GM19193 (cell line): ENCODE results near the gene AFF3.

ENCODE experiments used
- POLR2A ChIP-seq: IDR thresholded peaks from 4 replicates; pipeline ENCODE4 v1.6.1; 2011; ENCODE audit not compliant: insufficient read depth, insufficient read length; ENCODE audit errors: extremely low read depth

The AFF3 gene

DNA sequence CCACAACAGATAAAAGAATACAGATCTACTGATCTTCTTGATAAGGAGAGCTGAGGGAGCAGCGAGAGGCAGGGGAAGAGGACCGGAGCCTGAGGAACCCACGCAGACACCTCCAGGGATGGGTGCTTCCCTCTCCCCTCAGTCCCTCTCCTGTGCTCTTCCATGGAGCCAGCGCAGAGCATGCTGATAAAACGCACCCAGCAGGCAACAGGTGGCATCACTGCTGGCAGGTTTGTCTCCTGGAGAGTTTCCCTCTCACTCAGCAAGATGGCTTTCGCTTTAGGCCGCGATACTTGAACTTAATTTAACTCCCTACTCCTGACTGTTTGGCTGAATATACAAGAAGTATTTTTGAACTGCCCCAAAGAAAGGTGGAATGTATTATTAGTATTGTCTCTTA, 489.5 kb downstream of the AFF3 start:
- TF ChIP-seq POLR2A: no peak

GRCh38 chr2:99651930-99652670, 490.3 kb downstream of the AFF3 start:
- no peak for TF ChIP-seq POLR2A

DNA sequence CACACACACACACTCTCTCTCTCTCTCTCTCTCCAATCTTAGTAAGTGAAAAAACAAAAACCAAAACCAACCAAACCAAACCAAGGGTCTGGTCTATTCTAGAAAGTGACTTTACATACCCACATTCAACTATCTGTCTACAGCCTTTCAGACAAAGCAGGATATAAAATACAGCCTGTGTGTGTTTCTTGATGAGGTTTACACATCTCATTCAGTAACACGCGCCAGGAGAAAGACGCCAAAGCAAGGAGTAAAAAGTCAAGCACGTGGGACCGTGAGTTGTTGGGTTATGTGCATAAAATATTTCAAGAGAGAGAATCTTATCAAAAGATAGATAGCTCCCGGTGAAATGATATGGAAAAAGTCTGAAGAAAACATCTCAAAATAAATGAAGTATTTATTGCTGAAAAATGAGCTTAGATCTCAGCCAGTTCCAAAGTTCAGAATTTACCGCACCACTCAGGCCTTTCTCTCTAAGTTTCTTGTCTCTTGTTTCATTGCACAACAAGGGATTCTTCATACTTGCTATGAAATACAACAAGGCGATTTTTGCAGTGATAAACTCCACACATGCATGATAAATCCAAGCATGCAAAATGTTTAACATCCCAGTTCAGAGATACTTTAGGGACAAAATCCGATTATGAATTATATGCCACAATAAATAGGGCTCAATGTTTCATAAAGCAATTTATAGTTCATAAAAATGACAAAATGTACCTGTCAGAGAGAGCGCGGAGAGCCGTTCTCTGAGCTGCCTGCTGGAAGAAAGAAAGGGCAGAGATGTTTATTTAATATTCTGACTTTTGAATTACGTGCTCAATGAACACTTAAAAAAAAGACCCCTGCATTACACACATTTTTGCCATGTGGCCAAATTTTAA, 493.2 kb downstream of the AFF3 start:
- TF ChIP-seq POLR2A: no peak

- TF ChIP-seq POLR2A: no peak
These were observed 494.1 kb downstream of the AFF3 start for GRCh38 chr2:99648178-99648844.

DNA sequence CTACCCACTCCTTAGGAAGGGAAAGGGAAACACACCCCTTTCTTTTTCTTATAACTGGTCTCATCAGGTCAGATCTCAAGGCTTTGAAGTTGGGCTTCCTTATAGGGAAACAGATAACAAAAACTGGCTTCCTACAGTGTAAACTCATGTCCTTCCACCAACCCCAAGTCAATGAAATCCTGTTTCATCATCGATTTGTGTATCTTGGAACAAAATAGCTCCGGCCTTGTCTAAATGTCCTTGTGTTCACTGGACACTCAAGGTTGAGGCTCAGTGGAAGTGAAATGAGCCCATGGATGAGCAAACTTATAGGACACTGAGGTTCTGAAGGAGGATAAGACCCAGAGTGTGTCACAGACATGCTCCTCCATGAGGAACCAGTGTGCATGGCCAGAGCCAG, 496.4 kb downstream of the AFF3 start:
- no peak for TF ChIP-seq POLR2A

GRCh38 chr2:99644419-99644787, 498.0 kb downstream of the AFF3 start:
- no peak for TF ChIP-seq POLR2A

- no peak for TF ChIP-seq POLR2A
These were observed 498.5 kb downstream of the AFF3 start for GRCh38 chr2:99643787-99644418.

GRCh38 chr2:99641999-99642398, 500.4 kb downstream of the AFF3 start:
- no peak for TF ChIP-seq POLR2A

DNA sequence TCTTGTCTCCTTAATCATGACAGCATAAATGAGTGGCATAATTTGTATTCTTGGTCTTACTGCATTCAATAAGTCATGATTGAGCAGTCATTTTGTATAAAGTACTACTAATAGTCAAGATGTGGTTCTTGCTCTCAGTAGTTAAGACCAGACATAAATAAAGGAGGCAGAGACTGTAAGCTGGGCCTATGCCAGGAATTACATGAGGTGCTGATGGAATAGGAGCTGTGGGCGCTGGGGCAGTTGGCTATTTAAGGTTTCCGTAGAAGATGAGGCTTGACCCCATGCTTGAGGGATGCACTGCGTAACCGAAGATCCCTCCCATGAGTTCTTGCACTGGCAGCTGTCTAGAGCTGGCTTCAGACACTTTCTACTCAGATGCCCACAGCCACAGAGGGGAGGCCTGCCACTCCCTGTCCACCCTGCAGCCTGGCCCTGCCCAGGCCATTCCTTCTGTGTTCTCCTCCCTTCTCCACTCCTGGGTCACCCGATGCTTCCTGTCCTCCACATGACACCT, 501.7 kb downstream of the AFF3 start:
- TF ChIP-seq POLR2A: no peak

GRCh38 chr2:99638791-99639190, 503.6 kb downstream of the AFF3 start:
- no peak for TF ChIP-seq POLR2A

GRCh38 chr2:99637159-99637697, 505.2 kb downstream of the AFF3 start:
- TF ChIP-seq POLR2A: no peak

- no peak for TF ChIP-seq POLR2A
These were observed 506.0 kb downstream of the AFF3 start for GRCh38 chr2:99636144-99637034.

DNA sequence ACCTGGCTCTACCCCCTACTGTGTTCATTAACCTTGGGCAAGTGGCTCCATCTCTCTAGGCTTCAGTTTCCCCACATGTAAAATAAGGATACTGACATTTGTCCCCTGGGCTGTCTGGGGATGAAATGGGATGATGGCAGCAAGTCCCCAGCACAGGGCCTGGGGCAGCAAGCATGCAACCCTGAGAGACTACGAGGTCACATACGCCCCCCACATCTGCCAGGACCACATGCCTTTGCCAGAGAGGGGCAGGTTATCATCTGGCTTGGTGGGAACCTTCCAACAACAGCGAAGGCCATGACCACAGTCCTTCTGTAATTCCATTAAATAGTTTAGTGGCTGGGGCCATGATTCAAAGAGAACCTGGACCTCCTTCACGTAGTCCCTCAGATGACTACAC, 506.7 kb downstream of the AFF3 start:
- TF ChIP-seq POLR2A: no peak

GRCh38 chr2:99634234-99634633, 508.2 kb downstream of the AFF3 start:
- no peak for TF ChIP-seq POLR2A
